Esophagus squamous epithelium (tissue), 4 donors: ENCODE measurements around the gene TMEM131.

Source experiments
- POLR2A ChIP-seq, 4 donors: fragments of 450-650 bp; IDR thresholded peaks; one replicate each; pipeline ENCODE4 v1.6.1; 2017; ENCODE audit warnings: antibody characterized with exemption in 4 of 4, mild to moderate bottlenecking in 4 of 4, moderate library complexity in 3 of 4
- TF ChIP-seq, protein P1 (sequence below), 6 experiments: fragments of 450-650 bp in 4 of 6; fragments of 200-600 bp in 2 of 6; sonication (generic) in 2 of 6; IDR thresholded peaks; one replicate each; pipeline ENCODE4 v1.5.1; 2016 to 2019; ENCODE audit warnings: antibody characterized with exemption in 6 of 6, mild to moderate bottlenecking in 4 of 6, moderate library complexity in 4 of 6

DNA sequence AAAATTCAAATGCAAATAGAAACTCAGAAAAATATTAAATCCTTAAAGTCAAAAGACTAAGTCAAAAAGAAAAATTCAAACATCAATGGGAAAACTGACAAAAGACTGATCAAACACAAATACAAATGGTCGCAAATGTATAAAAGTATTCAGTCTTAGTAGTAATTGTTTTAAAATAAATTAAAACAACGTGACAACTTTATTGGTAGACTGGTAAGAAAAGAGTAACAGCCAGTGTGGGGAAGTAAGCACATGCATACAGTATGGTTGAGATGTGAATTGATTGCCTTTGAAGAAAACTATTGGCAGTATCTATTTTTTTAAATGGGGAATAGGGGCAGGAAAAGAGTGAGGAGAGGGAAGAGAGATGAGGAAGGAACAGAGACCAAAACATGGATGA, 9.8 kb downstream of the TMEM131 start:
- TF ChIP-seq, protein P1, sequence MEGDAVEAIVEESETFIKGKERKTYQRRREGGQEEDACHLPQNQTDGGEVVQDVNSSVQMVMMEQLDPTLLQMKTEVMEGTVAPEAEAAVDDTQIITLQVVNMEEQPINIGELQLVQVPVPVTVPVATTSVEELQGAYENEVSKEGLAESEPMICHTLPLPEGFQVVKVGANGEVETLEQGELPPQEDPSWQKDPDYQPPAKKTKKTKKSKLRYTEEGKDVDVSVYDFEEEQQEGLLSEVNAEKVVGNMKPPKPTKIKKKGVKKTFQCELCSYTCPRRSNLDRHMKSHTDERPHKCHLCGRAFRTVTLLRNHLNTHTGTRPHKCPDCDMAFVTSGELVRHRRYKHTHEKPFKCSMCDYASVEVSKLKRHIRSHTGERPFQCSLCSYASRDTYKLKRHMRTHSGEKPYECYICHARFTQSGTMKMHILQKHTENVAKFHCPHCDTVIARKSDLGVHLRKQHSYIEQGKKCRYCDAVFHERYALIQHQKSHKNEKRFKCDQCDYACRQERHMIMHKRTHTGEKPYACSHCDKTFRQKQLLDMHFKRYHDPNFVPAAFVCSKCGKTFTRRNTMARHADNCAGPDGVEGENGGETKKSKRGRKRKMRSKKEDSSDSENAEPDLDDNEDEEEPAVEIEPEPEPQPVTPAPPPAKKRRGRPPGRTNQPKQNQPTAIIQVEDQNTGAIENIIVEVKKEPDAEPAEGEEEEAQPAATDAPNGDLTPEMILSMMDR (IDR thresholded peaks at IDR 0.05): no peak
- no peak for TF ChIP-seq POLR2A (IDR thresholded peaks at IDR 0.05)
